Kasumi-1 (cell line): ENCODE data around the gene REEP5.
"Not testable (repeated sequence)": the region's sequence is repeated elsewhere in the genome, so short reads cannot be mapped to it uniquely, and the experiment has no call there.

Experiments used
- DNase-seq, 2 experiments: peaks; one replicate each; lab custom pipeline; 2025; lab: John Stamatoyannopoulos, UW

REEP5 gene

GRCh38 chr5:112885001-112885400, 37.0 kb downstream of the REEP5 start:
- DNase-seq: no peak

DNA sequence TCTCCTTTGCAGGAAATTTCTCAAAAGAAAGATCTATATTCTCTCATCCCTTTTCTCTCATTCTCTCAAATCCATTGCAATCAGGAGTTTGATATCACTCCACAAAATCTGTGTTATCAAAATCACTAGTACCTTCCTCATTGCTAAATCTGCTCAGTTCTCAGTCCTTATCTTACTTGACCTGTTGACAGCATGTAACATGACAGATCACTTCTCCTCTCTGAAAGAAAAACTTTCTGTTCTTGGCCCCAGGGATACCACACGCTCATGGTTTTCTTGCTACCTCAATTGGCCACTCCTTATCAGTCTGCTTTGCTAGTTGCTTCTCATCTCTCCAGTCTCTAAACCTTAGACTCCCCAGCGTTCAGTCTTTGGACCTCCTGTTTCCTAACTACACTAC, 38.8 kb downstream of the REEP5 start:
- DNase-seq: no peak

DNA sequence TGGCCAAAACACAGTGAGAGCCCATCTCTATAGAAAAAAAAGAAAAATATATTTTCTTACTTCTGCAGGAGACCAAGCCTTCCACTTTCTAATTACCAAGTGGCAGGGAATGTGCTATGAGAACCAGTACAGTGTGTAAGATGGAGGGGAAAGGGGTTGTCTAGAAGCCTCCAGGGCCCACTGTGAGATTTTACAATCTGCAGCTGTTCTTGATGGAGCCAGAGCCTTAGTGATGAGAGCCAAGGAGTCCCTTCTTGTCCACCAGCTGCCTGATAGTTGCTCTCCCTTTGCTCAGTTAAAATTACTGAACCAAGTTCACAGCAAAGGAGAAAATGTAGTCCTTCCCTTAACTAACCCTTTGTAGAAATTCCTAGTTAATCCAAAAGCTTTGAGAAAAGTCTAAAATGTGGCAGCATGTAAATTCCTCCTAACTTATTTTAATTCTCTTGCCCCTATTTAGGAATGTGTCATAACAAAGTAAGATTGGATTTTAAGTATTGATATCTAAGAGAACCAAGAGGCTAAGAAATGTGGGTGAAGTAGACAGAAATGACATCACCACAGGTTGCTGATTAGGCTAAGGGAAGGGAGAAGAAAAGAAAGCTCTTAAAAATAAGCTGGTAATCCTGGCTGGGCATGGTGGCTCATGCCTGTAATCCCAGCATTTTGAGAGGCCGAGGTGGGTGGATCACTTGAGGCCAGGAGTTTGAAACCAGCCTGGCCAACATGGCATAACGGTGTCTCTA, 41.6 kb downstream of the REEP5 start:
- DNase-seq: no peak

GRCh38 chr5:112878760-112879159, 43.3 kb downstream of the REEP5 start:
- no peak for DNase-seq

GRCh38 chr5:112878101-112878500, 43.9 kb downstream of the REEP5 start:
- DNase-seq: no peak

DNA sequence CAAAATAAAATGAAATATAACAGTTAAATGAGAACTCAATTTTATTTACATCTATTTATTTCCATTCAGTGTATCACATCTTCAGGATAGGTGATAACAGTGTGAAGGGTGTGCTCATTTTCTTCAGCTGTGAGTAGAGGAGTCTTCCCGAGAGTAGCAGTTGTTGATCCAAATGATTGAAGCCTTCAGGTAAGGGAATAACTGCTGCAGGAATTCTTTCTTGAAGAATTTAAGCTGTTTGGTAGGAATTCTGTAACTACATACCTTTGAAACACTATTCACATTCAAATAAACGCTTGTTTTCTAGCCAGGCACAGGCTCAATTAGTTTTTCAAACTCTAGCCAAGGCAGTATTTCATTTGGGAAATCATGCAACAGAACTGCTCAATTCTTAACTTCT, 45.7 kb downstream of the REEP5 start:
- DNase-seq: no peak

DNA sequence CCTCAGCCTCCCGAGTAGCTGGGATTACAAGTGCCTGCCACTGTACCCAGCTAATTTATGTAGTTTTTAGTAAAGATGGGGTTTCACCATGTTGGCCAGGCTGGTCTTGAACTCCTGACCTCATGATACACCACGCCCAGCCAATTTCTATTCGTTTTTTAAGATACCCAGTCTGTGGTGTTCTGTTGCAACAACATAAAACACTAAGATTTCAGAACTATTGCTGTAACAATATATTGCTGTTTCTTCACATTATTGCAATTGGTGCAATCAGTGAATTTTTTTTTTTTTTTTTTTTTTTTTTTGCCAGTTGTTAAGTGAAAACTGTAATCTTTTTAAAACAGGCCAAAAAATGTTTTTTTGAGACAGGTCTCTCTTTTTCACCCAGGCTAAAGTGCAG, 51.1 kb downstream of the REEP5 start:
- DNase-seq: no peak

GRCh38 chr5:112869948-112870347, 52.1 kb downstream of the REEP5 start:
- no peak for DNase-seq

GRCh38 chr5:112867411-112867810, 54.6 kb downstream of the REEP5 start:
- no peak for DNase-seq

- DNase-seq: no peak
Observed at GRCh38 chr5:112866739-112867138, 55.3 kb downstream of the REEP5 start.

- DNase-seq: no peak
Observed at GRCh38 chr5:112865128-112865527, 56.9 kb downstream of the REEP5 start.

GRCh38 chr5:112863549-112863948, 58.5 kb downstream of the REEP5 start:
- no peak for DNase-seq

- DNase-seq: no peak
Observed at GRCh38 chr5:112862085-112862484, 59.9 kb downstream of the REEP5 start.

DNA sequence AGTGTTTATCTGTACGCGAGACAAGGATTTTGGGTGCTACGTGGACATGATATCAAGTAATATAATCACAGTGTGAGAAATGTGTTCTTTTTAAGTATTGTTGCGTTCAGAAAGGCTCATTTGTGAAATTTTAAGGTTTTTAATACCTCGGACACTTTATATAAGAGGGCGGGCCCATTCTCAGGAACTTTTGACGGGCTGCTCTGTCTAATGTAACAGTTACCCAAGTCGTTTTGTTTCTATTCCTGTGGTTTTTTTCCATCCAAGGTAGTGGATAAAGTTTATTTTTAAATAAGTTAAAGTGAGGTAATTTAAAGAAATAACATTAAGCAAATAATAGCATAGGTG, 60.4 kb downstream of the REEP5 start:
- DNase-seq: no peak

- DNase-seq: peak; percentile 97 to 99
Observed at GRCh38 chr5:112860929-112861637, 60.9 kb downstream of the REEP5 start, which contains the start of gene SRP19. Gene SRP19, plus strand, starts transcription at chr5:112861287. Its CDS starts 90 bp downstream, at chr5:112861377.

GRCh38 chr5:112860571-112860928, 61.5 kb downstream of the REEP5 start:
- not testable (repeated sequence) for DNase-seq

DNA sequence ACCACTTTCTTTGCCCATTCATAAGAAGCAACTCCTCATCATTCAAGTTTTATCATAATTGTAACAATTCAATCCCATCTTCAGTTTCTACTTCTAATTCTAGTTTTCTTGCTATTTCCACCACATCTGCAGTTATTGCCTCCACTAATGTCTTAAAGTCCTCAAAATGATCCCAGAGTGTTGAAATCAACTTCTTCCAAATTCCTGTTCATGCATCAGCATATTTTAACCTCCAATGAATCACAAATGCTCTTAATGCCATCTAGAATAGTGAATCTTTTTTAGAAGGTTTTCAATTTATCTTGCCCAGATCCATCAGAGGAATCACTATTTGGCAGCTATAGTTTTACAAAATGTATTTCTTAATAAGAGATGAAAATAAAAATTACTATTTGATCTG, 64.2 kb downstream of the REEP5 start:
- DNase-seq: no peak

GRCh38 chr5:112854651-112855050, 67.4 kb downstream of the REEP5 start:
- no peak for DNase-seq

- DNase-seq: no peak
Observed at GRCh38 chr5:112849912-112850311, 72.1 kb downstream of the REEP5 start.

DNA sequence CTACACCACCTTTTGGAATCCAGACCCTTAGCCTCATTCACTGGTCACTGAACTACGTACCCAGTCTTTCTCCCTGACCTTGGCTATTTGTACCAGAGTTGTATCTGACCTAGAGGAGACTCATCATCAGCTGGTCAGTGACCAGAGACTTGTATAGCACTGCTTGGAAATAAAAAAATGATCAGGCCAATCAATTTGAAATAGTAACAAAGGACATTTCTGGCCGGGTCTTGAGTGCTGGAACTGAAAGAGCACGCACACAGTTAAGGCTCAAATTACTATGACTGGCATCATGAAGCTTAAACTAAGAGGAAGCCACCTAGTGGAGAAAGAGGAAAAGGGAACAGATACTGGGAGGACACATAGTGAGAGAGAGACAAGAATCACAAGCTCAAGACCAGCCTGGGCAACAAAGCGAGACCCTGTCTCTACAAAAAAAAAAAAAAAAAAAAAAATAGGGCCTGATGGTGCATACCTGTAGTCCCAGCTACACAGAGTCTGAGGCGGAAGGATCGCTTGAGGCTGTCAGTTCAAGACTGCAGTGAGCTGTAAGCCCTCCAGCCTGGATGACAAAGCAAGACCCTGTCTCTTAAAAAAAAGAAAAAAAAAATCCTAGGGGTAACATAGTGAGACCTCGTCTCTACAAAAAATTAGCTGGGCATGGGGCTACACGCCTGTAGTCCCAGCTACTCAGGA, 73.8 kb downstream of the REEP5 start:
- peak; percentile 93 to 97 for DNase-seq

- no peak for DNase-seq
Observed at GRCh38 chr5:112847306-112847705, 74.7 kb downstream of the REEP5 start.

GRCh38 chr5:112846556-112846955, 75.5 kb downstream of the REEP5 start:
- no peak for DNase-seq

DNA sequence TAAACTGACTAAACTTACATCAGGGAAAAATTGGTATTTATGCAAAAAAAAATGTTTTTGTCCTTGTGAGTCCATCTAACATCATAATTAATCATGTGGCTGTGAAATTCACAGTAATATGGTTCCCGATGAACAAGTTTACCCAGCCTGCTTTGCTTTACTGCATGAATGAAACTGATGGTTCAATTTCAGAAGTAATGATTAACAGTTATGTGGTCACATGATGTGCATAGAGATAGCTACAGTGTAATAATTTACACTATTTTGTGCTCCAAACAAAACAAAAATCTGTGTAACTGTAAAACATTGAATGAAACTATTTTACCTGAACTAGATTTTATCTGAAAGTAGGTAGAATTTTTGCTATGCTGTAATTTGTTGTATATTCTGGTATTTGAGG, 77.5 kb downstream of the REEP5 start:
- DNase-seq: no peak
